Measurements from ENCODE around the gene SHISA8. TPM values are rescaled to one million over a fixed set of nuclear protein-coding genes. Genes with fewer than 3 reads are reported as not detected.

SHISA8 gene
- total RNA-seq, 2 experiments from 2014 or later, result 0.30 to 0.70 TPM

GRCh38 chr22:41928593-41929417, 13.9 kb upstream of the SHISA8 start:
- no peak overlapping the region for H3K27ac Mint-ChIP-seq
- no peak overlapping the region for H3K4me3 Mint-ChIP-seq

DNA sequence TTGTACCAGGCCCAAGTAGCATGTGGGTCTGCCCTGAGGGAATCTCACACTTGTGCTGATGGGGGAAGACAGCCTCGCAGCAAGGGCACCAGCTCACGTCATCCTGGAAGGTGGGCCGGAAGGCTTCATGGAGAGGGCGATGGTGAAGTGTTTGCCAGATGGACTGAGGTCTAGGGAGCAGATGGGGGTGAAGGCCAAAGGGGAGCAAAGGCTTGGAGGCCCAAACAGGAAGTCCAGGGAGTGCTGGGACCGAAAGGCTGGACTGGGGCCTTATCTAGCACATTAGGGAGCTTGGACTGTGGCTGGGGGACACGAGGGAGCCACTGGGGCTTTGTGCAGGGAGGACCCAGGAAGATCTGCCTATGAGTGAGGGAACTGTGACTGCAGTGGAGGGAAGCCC, 12.9 kb upstream of the SHISA8 start:
- Mint-ChIP-seq H3K4me3 (no peak overlapping the region), H3K27ac (no peak overlapping the region), H3K4me1 (peaks cover 7% of the 10 kb centered on the region), H3K9me3 (ENCODE audit: low read depth) (no peaks in the 10 kb centered on the region), H3K36me3 (no peaks in the 10 kb centered on the region), H3K27me3 (peaks cover 16% of the 10 kb centered on the region)
- no peak for ATAC-seq
- no peak for DNase-seq
- CTCF ChIA-PET, result interaction anchor here (0.6 to 5.9 kb wide), 2 partner anchors 12 to 75 kb away, joined by 3 to 52 read pairs; no protein-coding TSS in a partner anchor

More at GRCh38 chr22:41928593-41929417, 13.9 kb upstream of the SHISA8 start:
- no peaks in the 10 kb centered on the region for H3K9me3 Mint-ChIP-seq (ENCODE audit: low read depth)
- H3K4me1 Mint-ChIP-seq, result peaks cover 10% of the 10 kb centered on the region
- CTCF ChIA-PET, result interaction anchor here (0.6 to 5.9 kb wide), 2 partner anchors 11 to 76 kb away, joined by 3 to 52 read pairs; no protein-coding TSS in a partner anchor
- peaks cover 16% of the 10 kb centered on the region for H3K27me3 Mint-ChIP-seq
- H3K36me3 Mint-ChIP-seq, result no peaks in the 10 kb centered on the region
- ATAC-seq (no peak), DNase-seq (no peak)

DNA sequence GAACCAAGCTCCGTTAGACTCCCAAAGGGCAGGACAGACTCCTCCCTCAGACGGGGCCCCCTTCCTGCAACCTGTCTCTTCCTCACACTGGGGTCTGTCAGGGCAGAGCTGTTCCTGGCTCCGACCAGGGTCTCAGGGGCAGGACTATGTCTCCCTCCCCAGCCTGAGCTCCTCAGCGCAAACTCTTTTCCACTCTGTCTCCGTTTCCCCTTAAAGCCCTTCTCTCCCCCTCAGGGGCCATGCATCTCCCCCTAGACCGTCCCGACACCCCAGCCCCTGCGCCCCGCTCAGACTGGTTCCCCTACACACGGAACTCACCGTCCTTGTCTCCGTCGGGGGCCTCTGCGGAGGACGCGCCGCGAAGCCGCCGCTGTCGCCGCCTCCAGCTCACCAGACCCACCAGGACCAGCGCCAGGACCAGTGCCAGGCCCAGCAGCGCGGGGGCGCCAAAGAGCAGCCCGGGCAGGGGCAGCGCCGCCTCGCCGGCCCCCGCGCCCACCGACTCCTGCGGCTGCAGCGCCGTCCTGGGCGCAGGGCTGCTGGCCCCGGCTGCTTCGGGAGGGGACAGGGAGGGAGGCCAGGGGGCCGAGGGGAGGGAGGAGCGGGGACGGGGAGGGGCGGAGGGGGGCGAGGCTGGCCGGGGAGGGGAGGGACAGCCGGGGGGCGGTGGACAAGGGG, 11.0 kb upstream of the SHISA8 start:
- no peaks in the 10 kb centered on the region for H3K36me3 Mint-ChIP-seq
- CTCF ChIA-PET, result interaction anchor here (0.7 to 5.9 kb wide), 27 partner anchors 8 to 1464 kb away, joined by 3 to 52 read pairs (median 6); partner anchors contain the start of genes CCDC134, CENPM and SREBF2
- ATAC-seq (peak; percentile 89), DNase-seq (peak; percentile 82)
- peak overlapping the region; percentile 57 for H3K4me3 Mint-ChIP-seq
- H3K27ac Mint-ChIP-seq, result no peak overlapping the region
- H3K4me1 Mint-ChIP-seq, result peaks cover 7% of the 10 kb centered on the region
- peaks cover 16% of the 10 kb centered on the region for H3K27me3 Mint-ChIP-seq
- no peaks in the 10 kb centered on the region for H3K9me3 Mint-ChIP-seq (ENCODE audit: low read depth)

- CTCF ChIA-PET, result interaction anchor here (1.3 to 5.9 kb wide), 4 partner anchors 10 to 23 kb away, joined by 4 to 52 read pairs (median 9); partner anchors contain the start of gene CENPM
- no peak for DNase-seq
- H3K9me3 Mint-ChIP-seq (ENCODE audit: low read depth), result no peaks in the 10 kb centered on the region
- H3K4me1 Mint-ChIP-seq, result peaks cover 13% of the 10 kb centered on the region
- ATAC-seq, result no peak
- H3K4me3 Mint-ChIP-seq, result no peak overlapping the region
- H3K36me3 Mint-ChIP-seq, result no peaks in the 10 kb centered on the region
- H3K27me3 Mint-ChIP-seq, result peaks cover 16% of the 10 kb centered on the region
- no peak overlapping the region for H3K27ac Mint-ChIP-seq
Measured at GRCh38 chr22:41923595-41924276, 8.9 kb upstream of the SHISA8 start.

DNA sequence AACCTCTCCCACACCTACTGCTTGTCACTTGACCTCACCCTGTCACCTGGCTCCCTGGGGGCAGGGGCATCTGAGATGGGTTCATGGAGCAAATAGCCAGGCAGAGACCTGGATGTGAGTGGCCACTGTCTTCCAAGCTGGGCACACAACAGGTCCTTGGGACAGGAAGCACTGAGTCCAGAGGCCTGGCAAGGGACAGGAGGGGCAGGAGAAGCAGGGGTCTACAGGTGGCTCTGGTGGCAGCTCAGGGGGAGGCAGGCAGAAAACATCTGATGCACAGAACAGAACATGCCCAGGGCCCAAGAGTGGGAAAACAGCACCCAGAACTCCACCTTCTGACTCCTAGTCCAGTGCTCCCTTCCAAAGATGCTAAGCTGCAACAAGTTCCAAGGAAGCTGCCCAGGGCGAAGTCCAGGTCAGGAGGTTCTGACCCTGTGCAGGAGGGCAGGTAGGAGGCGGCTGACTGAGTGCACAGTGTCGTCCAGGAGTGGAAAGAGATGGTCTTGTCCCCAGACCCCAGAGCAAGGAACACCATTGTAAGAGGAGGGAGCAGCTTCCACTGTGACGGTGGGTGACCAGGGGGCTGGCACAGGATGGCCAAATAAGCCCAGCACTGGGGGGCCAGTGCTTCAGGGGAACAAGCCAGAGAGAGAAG, 8.2 kb upstream of the SHISA8 start:
- CTCF ChIA-PET, result interaction anchor here (2.9 to 5.9 kb wide), 2 partner anchors 11 to 17 kb away, joined by 10 to 52 read pairs; no protein-coding TSS in a partner anchor
- Mint-ChIP-seq H3K4me1 (peaks cover 16% of the 10 kb centered on the region), H3K9me3 (ENCODE audit: low read depth) (no peaks in the 10 kb centered on the region), H3K4me3 (no peak overlapping the region), H3K27ac (no peak overlapping the region), H3K36me3 (no peaks in the 10 kb centered on the region), H3K27me3 (peaks cover 16% of the 10 kb centered on the region)
- ATAC-seq, result no peak
- no peak for DNase-seq

DNA sequence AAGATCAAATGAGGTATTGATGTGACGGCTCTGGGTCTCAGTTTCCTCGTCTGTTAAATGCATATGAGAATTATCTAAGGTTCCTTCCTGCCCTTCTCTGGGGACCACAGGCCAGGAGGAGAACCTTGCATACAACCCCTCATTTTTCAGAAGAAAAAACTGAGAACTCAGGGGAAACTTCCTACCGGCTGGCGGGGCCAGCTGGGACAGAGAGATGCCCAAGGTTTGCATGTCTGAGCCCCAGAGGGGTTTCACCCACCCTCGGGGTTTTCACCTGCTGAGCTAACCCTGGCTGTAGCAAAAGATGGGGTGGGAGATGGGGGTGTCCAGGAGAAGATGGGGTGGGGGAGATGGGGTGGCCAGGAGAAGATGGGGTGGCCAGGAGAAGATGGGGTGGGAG, 7.5 kb upstream of the SHISA8 start:
- no peak overlapping the region for H3K4me3 Mint-ChIP-seq
- H3K27me3 Mint-ChIP-seq, result peaks cover 15% of the 10 kb centered on the region
- no peaks in the 10 kb centered on the region for H3K36me3 Mint-ChIP-seq
- no peaks in the 10 kb centered on the region for H3K9me3 Mint-ChIP-seq (ENCODE audit: low read depth)
- no peak overlapping the region for H3K27ac Mint-ChIP-seq
- no peak for DNase-seq
- peaks cover 15% of the 10 kb centered on the region for H3K4me1 Mint-ChIP-seq
- CTCF ChIA-PET, result interaction anchor here (1.4 to 5.9 kb wide), 2 partner anchors 18 kb away, joined by 3 to 52 read pairs; no protein-coding TSS in a partner anchor
- no peak for ATAC-seq

GRCh38 chr22:41920271-41920976, 5.5 kb upstream of the SHISA8 start:
- no peak for DNase-seq
- CTCF ChIA-PET, result interaction anchor here (1.9 kb wide), 1 partner anchor 224 kb away, joined by 5 read pairs; no protein-coding TSS in a partner anchor
- H3K9me3 Mint-ChIP-seq (ENCODE audit: low read depth), result no peaks in the 10 kb centered on the region
- no peaks in the 10 kb centered on the region for H3K36me3 Mint-ChIP-seq
- H3K4me3 Mint-ChIP-seq, result no peak overlapping the region
- H3K27me3 Mint-ChIP-seq, result peaks cover 24% of the 10 kb centered on the region
- H3K4me1 Mint-ChIP-seq, result peaks cover 11% of the 10 kb centered on the region
- no peak for ATAC-seq
- H3K27ac Mint-ChIP-seq, result no peak overlapping the region

DNA sequence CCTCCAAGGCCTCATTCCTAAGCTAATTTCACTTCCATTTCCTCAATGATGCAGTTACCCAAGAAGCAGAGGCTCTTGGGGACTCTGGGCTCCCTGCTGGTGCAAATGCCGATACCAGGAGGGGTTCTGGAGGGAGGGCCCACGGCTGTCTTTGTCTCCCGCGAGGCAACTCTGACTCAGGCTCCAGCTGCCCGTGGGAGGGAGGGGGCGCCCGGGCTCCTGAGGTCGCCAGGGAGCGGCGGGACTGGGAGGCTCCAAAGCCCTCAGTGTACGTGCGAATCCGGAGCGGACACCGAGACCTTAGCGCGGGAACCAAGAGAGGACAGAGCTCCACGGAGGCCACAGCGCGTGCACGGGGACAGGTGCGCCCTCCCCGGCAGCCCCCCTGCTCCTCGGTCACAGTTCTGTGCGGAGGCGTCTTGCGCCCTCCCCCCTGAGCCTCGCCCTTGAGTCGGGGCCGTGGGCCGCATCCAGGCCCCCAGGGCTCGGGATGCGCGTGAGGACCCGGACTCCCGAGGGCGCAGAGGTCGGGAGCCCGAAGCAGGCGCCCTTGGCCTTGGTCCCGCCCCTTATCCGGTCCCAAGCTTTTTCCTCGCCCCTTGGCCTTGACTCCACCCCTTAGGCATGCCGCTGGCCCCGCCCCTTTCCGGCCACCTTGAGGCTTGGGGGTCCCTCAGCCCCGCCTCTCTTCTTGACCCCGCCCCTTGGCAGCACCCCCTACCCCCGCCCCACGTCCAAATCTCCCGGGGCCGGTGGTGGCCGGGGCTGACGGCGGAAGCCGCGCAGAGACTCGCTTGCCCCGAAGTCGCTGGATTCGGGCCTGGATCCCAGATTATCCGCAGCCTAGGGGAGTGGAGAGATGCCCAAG, 4.7 kb upstream of the SHISA8 start:
- ATAC-seq (peak; percentile 54), DNase-seq (peak; percentile 60)
- peak overlapping the region; percentile 33 for H3K4me3 Mint-ChIP-seq
- H3K36me3 Mint-ChIP-seq, result no peaks in the 10 kb centered on the region
- CTCF ChIA-PET, result interaction anchor here (1.3 to 1.9 kb wide), 2 partner anchors 21 to 223 kb away, joined by 5 to 7 read pairs; no protein-coding TSS in a partner anchor
- H3K27ac Mint-ChIP-seq, result no peak overlapping the region
- H3K4me1 Mint-ChIP-seq, result peaks cover 11% of the 10 kb centered on the region
- H3K9me3 Mint-ChIP-seq (ENCODE audit: low read depth), result no peaks in the 10 kb centered on the region
- H3K27me3 Mint-ChIP-seq, result peaks cover 21% of the 10 kb centered on the region

GRCh38 chr22:41917903-41918791, 3.3 kb upstream of the SHISA8 start:
- Mint-ChIP-seq H3K9me3 (ENCODE audit: low read depth) (no peaks in the 10 kb centered on the region), H3K27me3 (peaks cover 26% of the 10 kb centered on the region), H3K4me3 (no peak overlapping the region), H3K4me1 (peaks cover 11% of the 10 kb centered on the region), H3K36me3 (no peaks in the 10 kb centered on the region), H3K27ac (no peak overlapping the region)
- no peak for DNase-seq
- CTCF ChIA-PET, result interaction anchor here (0.9 to 2.1 kb wide), 2 partner anchors 8 to 23 kb away, joined by 3 to 14 read pairs; partner anchors contain the start of gene TNFRSF13C
- no peak for ATAC-seq

GRCh38 chr22:41917375-41917902, 2.6 kb upstream of the SHISA8 start:
- no peaks in the 10 kb centered on the region for H3K9me3 Mint-ChIP-seq (ENCODE audit: low read depth)

More at GRCh38 chr22:41917375-41917902, 2.6 kb upstream of the SHISA8 start:
- Mint-ChIP-seq H3K27ac (no peak overlapping the region), H3K4me1 (peaks cover 11% of the 10 kb centered on the region), H3K36me3 (no peaks in the 10 kb centered on the region), H3K27me3 (peaks cover 33% of the 10 kb centered on the region), H3K4me3 (no peak overlapping the region)
- DNase-seq (no peak), ATAC-seq (no peak)
- CTCF ChIA-PET, result interaction anchor here (0.9 to 2.1 kb wide), 4 partner anchors 8 to 250 kb away, joined by 3 to 14 read pairs (median 3); partner anchors contain the start of gene TNFRSF13C

Measured in activated CD8-positive, alpha-beta memory T cell treated with anti-CD3 and anti-CD28 coated beads, Interleukin-2, amount 10 ng/mL, durations not matched to agents 7 days and 5 days (primary cell).